Left ventricle myocardium inferior (tissue), 1 donor: Measurements from ENCODE around the gene ACBD5. TPM values are rescaled to one million over a fixed set of nuclear protein-coding genes. Genes with fewer than 3 reads are reported as not detected.
"Not testable (repeated sequence)": the region's sequence is repeated elsewhere in the genome, so short reads cannot be mapped to it uniquely, and the experiment has no call there.

Source experiments
- DNase-seq: peaks from one replicate; pipeline ENCODE4 v3.0.0-alpha.2; 2020
- H3K27ac ChIP-seq: fragments of 200-600 bp; replicated peaks from 2 replicates; pipeline ENCODE4 v1.8.0; 2021
- H3K27me3 ChIP-seq: fragments of 200-600 bp; 2 replicates; pipeline ENCODE4 v1.8.0; 2021; ENCODE audit warnings: low read depth
- H3K36me3 ChIP-seq: fragments of 200-600 bp; 2 replicates; pipeline ENCODE4 v1.8.0; 2021
- H3K4me1 ChIP-seq: fragments of 200-600 bp; 2 replicates; pipeline ENCODE4 v1.8.0; 2021
- H3K4me3 ChIP-seq: fragments of 200-600 bp; 2 replicates; pipeline ENCODE4 v1.8.0; 2021; ENCODE audit warnings: mild to moderate bottlenecking, moderate library complexity
- H3K9me3 ChIP-seq: fragments of 200-600 bp; replicated peaks from 2 replicates; pipeline ENCODE4 v1.8.0; 2021
- intact Hi-C: fragments of 100-400 bp; cut with micrococcal nuclease; formaldehyde crosslinking; loops from one replicate; pipeline ENCODE4 v1.11.0; 2022
- total RNA-seq: library from RNA; stranded (reverse); fragmentation: NEBNext Ultra II Directional; extraction: Animal tissue kit (Norgen Biotek cat#: 25700); gene quantifications from one replicate; pipeline ENCODE4 v1.2.1, GENCODE V29; 2021
- TF ChIP-seq, protein P1 (sequence below): fragments of 200-600 bp; IDR thresholded peaks from 2 replicates; pipeline ENCODE4 v1.8.0; 2021; ENCODE audit warnings: antibody characterized with exemption, mild to moderate bottlenecking, borderline replicate concordance
- donor health status: DM: no; HTN: yes; CAD: no; lungs with severe emphysema.

ACBD5 gene
- total RNA-seq, 1 donor from 2014 or later, result 64.0 TPM

DNA sequence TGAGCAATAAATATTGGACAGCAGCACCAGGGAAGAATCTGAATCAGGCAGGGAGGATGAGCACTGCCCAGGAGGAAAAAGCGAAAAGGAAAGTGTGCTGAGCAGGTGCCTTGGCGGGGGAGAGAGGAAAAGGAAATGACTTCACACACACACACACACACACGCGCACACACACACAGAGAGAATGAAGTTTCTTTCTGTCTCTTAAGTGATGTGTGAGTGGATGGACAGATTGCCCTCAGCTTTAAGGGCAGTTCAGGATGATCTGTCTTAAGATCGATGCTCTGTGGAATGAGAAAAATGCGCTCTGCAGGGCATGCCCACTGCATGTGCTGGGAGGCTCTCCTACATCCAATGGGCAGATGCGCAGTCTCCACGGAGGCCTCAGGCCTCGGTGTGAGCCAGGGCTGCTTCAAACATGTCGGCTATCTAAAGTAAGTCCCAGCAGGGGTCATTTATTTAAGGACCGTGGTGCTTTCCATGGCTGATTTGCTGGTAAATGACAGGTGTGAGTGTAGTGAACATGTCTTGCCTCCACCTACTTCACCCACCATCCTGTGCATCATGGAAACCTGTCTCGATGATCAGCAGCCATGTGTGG lies 2.5 kb upstream of the ACBD5 start:
- H3K27ac ChIP-seq, result peak overlapping the region; percentile 99
- TF ChIP-seq, protein P1, sequence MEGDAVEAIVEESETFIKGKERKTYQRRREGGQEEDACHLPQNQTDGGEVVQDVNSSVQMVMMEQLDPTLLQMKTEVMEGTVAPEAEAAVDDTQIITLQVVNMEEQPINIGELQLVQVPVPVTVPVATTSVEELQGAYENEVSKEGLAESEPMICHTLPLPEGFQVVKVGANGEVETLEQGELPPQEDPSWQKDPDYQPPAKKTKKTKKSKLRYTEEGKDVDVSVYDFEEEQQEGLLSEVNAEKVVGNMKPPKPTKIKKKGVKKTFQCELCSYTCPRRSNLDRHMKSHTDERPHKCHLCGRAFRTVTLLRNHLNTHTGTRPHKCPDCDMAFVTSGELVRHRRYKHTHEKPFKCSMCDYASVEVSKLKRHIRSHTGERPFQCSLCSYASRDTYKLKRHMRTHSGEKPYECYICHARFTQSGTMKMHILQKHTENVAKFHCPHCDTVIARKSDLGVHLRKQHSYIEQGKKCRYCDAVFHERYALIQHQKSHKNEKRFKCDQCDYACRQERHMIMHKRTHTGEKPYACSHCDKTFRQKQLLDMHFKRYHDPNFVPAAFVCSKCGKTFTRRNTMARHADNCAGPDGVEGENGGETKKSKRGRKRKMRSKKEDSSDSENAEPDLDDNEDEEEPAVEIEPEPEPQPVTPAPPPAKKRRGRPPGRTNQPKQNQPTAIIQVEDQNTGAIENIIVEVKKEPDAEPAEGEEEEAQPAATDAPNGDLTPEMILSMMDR, result no peak
- peak; percentile 44 for DNase-seq
- H3K9me3 ChIP-seq, result no peaks in the 10 kb centered on the region
- intact Hi-C loops, result no loop called here
- H3K4me1 ChIP-seq, result peaks cover 47% of the 10 kb centered on the region
- H3K36me3 ChIP-seq, result no peaks in the 10 kb centered on the region
- no peaks in the 10 kb centered on the region for H3K27me3 ChIP-seq
- H3K4me3 ChIP-seq, result peak overlapping the region; percentile 87

DNA sequence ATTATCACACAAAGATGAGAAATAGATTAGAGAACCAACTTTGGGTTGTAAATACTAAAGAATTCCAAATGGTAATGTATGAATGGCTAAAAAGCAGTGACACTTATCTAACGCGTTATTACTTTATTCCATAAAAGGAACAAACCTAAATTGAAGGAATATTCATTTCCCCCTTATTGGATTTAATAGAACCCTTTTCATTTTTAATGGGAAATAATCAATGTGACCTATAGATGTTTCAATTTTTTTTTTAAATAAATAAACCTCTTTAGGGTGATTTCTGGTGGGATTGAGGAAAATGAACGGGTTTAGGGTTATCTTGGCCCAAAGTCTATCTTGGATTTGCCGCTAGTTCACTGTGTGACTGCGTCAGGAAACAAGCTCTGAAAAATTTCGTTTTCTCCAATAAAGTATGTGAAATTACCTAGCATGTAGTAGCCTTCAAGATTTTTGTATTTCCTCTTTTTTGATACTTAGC lies 1.9 kb upstream of the ACBD5 start:
- intact Hi-C loops, result no loop called here
- no peaks in the 10 kb centered on the region for H3K27me3 ChIP-seq
- H3K4me3 ChIP-seq, result peak overlapping the region; percentile 87

DNA sequence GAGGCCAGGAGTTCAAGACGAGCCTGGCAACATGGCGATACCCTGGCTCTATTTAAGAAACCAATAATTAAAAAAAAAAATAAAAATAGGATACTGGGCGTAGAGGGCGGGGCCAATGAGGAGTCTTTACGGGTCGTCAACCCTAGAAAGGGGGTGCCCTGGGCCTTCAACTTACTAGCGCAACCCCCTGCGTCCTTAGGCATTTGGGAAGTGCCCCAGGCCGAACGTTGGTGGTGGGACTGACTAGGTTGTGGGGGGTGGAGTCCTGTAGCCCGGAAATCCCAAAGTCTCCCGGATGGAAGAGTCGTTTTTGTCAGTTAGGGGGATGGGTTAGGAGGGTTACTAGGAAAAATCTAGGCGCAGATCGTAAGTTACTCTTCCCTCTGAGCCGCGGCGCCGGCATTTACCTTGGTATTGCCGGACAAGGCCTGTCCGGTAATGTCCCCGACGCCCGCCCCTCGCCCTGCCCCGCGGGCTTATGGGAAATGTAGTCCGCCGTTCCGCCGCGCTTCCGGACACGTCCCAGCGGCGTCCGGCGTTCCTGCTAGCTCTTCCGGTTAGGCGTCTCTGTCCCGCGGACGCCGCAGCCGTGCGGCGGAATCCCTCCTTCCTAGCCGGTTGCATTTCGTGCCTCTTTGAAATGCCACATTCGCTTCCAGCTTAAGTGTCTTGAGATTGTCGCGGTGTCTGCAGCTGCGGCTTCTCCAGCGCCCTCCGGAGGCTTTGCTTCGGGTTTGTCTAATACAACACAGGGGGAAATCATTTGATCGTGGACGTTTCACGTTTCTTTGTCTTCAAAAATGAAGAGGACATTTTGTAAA lies 1.3 kb upstream of the ACBD5 start:
- Histone ChIP-seq H3K4me1 (peaks cover 51% of the 10 kb centered on the region), H3K9me3 (no peaks in the 10 kb centered on the region), H3K27me3 (no peaks in the 10 kb centered on the region), H3K4me3 (peak overlapping the region; percentile 87), H3K36me3 (no peaks in the 10 kb centered on the region), H3K27ac (peak overlapping the region; percentile 99)
- intact Hi-C loops, result no loop called here
- DNase-seq, result peak; percentile 91
- TF ChIP-seq, protein P1, result peak; percentile 53

More for the DNA sequence above, 1.9 kb upstream of the ACBD5 start:
- Histone ChIP-seq H3K27ac (peak overlapping the region; percentile 99), H3K4me1 (peaks cover 47% of the 10 kb centered on the region), H3K36me3 (no peaks in the 10 kb centered on the region), H3K9me3 (no peaks in the 10 kb centered on the region)
- TF ChIP-seq, protein P1, result no peak
- no peak for DNase-seq

DNA sequence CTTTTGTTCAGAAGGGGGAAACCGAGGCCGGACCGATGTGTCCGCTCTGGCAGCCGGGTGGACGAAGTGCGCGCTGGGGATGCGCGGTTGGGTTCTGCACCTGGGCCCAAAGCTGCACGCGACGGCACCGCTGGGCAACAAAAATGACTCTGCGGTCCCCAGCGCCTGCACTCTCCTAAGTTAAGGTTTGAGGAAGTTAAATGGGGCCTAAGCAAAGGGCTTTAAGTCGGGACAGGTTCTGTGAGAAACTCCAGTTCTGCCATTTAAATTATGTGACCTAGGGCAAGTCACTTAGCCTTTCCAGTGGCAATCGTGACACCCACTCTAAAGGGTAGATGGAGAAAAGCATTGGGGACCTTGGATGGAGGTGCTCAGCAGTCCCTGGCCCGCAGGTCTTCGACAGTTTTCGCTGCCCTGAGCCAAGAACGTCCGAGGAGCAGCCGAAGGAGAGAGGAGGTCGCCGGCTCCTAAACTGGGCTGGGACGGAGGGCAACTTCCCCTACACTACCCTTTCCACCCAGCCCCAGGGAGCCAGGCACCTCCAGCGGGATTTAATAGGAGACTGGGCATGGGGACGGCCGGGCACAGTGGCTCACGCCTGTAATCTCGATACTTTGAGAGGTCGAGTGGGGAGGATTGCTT lies 534 bp upstream of the ACBD5 start:
- peaks cover 56% of the 10 kb centered on the region for H3K4me1 ChIP-seq
- H3K27ac ChIP-seq, result peak overlapping the region; percentile 99
- DNase-seq, result peak; percentile 22
- no peaks in the 10 kb centered on the region for H3K27me3 ChIP-seq
- TF ChIP-seq, protein P1, result no peak
- intact Hi-C loops, result no loop called here
- no peaks in the 10 kb centered on the region for H3K36me3 ChIP-seq
- peak overlapping the region; percentile 87 for H3K4me3 ChIP-seq
- H3K9me3 ChIP-seq, result no peaks in the 10 kb centered on the region

DNA sequence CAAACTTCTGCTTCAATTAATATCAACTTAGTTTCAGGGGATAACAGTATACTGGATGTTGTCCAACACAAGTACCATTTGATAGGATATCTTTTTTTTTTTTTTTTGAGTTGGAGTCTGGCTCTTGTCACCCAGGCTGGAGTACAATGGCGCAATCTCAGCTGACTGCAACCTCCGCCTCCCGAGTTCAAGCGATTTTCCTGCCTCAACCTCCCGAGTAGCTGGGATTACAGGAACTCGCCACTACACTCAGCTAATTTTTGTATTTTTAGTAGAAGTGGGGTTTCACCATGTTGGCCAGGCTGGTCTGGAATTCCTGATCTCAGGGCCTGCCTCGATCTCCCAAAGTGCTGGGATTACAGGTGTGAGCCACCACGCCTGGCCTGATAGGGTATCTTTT lies 3.1 kb downstream of the ACBD5 start:
- Histone ChIP-seq H3K4me1 (peaks cover 58% of the 10 kb centered on the region), H3K4me3 (peak overlapping the region; percentile 87), H3K36me3 (peaks cover 15% of the 10 kb centered on the region), H3K27ac (peak overlapping the region; percentile 67)
- intact Hi-C loops, H3K27me3 ChIP-seq, H3K9me3 ChIP-seq, DNase-seq: not testable (repeated sequence)

DNA sequence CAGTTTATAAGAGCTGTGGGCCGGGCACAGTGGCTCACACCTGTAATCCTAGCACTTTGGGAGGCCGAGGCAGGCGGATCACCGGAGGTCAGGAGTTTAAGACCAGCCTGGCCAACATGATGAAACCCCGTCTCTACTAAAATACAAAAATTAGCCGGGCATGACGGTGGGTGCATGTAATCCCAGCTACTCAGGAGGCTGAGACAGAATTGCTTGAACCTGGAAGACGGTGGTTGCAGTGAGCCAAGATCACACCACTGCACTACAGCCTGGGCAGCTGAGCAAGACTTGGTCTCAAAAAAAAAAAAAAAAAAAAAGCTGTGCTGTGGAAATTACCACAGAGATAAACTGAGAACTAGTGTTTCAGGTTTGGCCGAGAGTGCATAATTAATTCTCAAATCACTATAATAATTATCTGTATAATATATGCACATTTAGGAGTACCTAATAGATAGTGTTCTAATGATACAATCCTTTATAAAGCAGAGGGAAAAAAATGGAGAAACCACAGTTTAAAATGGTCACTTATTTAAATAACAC lies 3.9 kb downstream of the ACBD5 start:
- Histone ChIP-seq H3K4me1 (peaks cover 57% of the 10 kb centered on the region), H3K27ac (peak overlapping the region; percentile 67), H3K36me3 (peaks cover 21% of the 10 kb centered on the region), H3K4me3 (peak overlapping the region; percentile 87)
- H3K9me3 ChIP-seq, H3K27me3 ChIP-seq, intact Hi-C loops, DNase-seq: not testable (repeated sequence)
